GM18868 (cell line): ENCODE results near the gene STPG2.
"Not testable (repeated sequence)": the region's sequence is repeated elsewhere in the genome, so short reads cannot be mapped to it uniquely, and the experiment has no call there.

Experiments
- ATAC-seq: cut with Tn5 transposase; IDR thresholded peaks from one replicate; pipeline ENCODE4 v1.9.1; 2021; ENCODE audit warnings: mild to moderate bottlenecking, moderate library complexity; ENCODE audit not compliant: unreplicated experiment

Gene STPG2

GRCh38 chr4:97952763-97953162 lies 190.5 kb downstream of the STPG2 start:
- no peak for ATAC-seq

- no peak for ATAC-seq
Observed at GRCh38 chr4:97950836-97951235, 192.4 kb downstream of the STPG2 start.

- ATAC-seq, result no peak
Observed at GRCh38 chr4:97942951-97943350, 200.3 kb downstream of the STPG2 start.

GRCh38 chr4:97942137-97942536 lies 201.1 kb downstream of the STPG2 start:
- no peak for ATAC-seq

- ATAC-seq, result no peak
Observed at GRCh38 chr4:97938141-97938540, 205.1 kb downstream of the STPG2 start.

- ATAC-seq, result no peak
Observed at GRCh38 chr4:97924341-97924958, 218.8 kb downstream of the STPG2 start.

- ATAC-seq, result no peak
Observed at GRCh38 chr4:97923096-97923495, 220.2 kb downstream of the STPG2 start.

GRCh38 chr4:97917115-97917514 lies 226.2 kb downstream of the STPG2 start:
- ATAC-seq, result no peak

- ATAC-seq, result no peak
Observed at GRCh38 chr4:97912156-97912555, 231.1 kb downstream of the STPG2 start.

GRCh38 chr4:97911236-97911906 lies 231.9 kb downstream of the STPG2 start:
- no peak for ATAC-seq

- peak; percentile 80 for ATAC-seq
Observed at GRCh38 chr4:97910005-97910404, 233.3 kb downstream of the STPG2 start.

- ATAC-seq, result not testable (repeated sequence)
Observed at GRCh38 chr4:97903436-97904189, 239.7 kb downstream of the STPG2 start.

GRCh38 chr4:97900229-97900628 lies 243.0 kb downstream of the STPG2 start:
- ATAC-seq, result no peak

- no peak for ATAC-seq
Observed at GRCh38 chr4:97892592-97893266, 250.5 kb downstream of the STPG2 start.

GRCh38 chr4:97879942-97880341 lies 263.3 kb downstream of the STPG2 start:
- no peak for ATAC-seq

- no peak for ATAC-seq
Observed at GRCh38 chr4:97868097-97868496, 275.2 kb downstream of the STPG2 start.

- no peak for ATAC-seq
Observed at GRCh38 chr4:97867557-97868091, 275.7 kb downstream of the STPG2 start.

GRCh38 chr4:97866821-97867556 lies 276.3 kb downstream of the STPG2 start:
- no peak for ATAC-seq

- ATAC-seq, result no peak
Observed at GRCh38 chr4:97851115-97851514, 292.2 kb downstream of the STPG2 start.

GRCh38 chr4:97845758-97846157 lies 297.5 kb downstream of the STPG2 start:
- no peak for ATAC-seq

GRCh38 chr4:97841512-97841911 lies 301.8 kb downstream of the STPG2 start:
- ATAC-seq, result no peak
